GM10266 (cell line): ENCODE measurements around the gene GCNT2.
"Not testable (repeated sequence)": the region's sequence is repeated elsewhere in the genome, so short reads cannot be mapped to it uniquely, and the experiment has no call there.

Experiments used
- DNase-seq: peaks from one replicate; pipeline ENCODE4 v3.0.0; 2012; ENCODE audit errors: extremely low spot score
- TF ChIP-seq, protein P1 (sequence below): IDR thresholded peaks from 2 replicates; pipeline ENCODE4 v1.5.1; 2012; ENCODE audit warnings: mild to moderate bottlenecking, low read depth; ENCODE audit not compliant: control insufficient read depth, insufficient read depth; ENCODE audit errors: missing control alignments

GCNT2 gene

DNA sequence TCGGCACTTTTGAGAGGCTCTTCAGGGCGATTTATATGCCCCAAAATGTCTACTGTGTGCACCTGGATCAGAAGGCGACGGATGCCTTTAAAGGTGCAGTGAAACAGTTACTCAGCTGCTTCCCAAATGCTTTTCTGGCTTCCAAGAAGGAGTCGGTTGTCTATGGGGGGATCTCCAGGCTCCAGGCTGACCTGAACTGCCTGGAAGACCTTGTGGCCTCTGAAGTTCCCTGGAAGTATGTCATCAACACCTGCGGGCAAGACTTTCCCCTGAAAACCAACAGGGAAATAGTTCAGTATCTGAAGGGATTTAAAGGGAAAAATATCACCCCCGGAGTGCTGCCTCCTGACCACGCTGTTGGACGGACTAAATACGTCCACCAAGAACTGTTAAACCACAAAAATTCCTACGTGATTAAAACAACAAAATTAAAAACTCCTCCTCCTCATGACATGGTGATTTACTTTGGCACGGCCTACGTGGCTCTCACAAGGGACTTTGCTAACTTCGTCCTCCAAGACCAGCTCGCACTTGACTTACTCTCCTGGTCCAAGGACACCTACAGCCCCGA, 8.2 kb downstream of the GCNT2 start:
- no peak for DNase-seq
- TF ChIP-seq, protein P1, sequence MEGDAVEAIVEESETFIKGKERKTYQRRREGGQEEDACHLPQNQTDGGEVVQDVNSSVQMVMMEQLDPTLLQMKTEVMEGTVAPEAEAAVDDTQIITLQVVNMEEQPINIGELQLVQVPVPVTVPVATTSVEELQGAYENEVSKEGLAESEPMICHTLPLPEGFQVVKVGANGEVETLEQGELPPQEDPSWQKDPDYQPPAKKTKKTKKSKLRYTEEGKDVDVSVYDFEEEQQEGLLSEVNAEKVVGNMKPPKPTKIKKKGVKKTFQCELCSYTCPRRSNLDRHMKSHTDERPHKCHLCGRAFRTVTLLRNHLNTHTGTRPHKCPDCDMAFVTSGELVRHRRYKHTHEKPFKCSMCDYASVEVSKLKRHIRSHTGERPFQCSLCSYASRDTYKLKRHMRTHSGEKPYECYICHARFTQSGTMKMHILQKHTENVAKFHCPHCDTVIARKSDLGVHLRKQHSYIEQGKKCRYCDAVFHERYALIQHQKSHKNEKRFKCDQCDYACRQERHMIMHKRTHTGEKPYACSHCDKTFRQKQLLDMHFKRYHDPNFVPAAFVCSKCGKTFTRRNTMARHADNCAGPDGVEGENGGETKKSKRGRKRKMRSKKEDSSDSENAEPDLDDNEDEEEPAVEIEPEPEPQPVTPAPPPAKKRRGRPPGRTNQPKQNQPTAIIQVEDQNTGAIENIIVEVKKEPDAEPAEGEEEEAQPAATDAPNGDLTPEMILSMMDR, result no peak

DNA sequence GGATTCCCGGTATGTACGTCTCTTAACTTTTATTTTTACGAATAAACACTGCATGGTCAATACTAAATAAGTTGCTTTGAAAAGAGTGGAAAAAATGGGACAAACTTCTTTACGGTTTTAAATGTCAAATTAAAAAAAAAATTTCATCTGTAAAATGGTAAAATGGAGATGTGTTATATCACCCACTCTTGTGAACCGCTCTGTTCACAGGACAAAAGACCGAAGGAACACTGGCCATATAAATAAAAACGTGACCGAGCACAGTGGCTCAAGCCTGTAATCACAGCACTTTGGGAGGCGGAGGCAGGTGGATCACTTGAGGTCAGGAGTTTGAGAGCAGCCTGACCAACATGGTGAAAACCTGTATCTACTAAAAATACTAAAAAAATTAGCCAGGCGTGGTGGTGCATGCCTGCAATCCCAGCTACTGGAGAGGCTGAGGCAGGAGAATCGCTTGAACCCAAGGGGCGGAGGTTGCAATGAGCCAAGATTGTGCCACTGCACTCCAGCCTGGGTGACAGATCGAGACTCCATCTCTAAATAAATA, 8.8 kb downstream of the GCNT2 start:
- DNase-seq, result not testable (repeated sequence)

DNA sequence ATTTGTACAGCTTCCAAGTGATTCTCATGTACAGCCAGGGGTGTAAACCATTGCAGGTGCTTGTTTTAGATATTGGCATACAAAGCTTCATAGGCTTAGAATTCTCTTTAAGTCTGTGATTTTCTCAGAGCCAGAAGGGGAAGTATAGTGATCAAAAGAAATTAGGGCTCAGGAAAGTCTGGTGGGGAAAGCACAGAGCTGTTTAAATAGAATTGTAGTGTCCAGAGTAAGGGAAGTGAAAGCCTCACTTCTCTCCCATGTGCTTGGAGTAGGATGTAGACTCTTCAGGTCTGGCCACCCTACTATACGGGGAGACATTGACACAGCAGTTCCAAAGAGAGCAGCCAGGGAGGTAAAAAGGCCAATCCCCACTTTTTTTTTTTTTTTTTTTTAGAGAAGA, 10.4 kb downstream of the GCNT2 start:
- no peak for DNase-seq
- TF ChIP-seq, protein P1, result no peak

DNA sequence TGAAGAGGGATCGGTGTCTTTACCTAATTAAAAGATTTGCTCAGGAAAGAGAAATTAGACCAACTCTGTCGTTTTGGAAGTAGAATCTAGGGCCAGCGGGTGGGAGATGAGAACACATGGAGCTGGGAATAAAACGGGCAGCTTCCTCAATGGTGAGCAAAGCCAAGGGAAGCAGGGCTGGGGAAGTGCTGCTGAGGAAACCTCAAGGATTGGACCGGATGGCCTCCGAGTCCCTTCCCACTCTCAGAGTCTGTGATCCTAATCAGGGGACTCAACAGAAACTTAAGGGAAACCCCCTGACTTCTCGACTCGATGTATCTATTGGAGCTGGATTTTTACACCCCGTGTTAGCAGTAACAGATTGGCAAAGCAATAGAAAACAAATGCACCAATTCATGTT, 10.8 kb downstream of the GCNT2 start:
- TF ChIP-seq, protein P1, result no peak
- no peak for DNase-seq

DNA sequence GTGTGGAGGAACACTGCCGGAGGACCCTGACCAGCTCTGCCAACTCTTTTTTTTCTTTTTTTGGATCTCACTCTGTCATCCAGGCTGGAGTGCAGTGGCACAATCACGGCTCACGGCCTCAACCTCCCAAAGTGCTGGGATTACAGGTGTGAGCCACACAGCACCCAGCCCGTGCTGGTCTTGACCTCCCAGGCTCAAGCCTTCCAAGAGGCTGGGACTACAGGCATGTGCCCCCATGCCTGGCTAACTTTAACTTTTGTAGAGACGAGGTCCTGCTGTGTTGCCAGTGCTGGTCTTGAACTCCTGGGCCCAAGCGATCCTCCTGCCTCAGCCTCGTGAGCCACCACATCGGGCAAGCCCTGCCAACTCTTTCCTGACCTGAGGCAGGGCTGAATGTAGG, 11.2 kb downstream of the GCNT2 start:
- TF ChIP-seq, protein P1, result no peak
- DNase-seq, result no peak

DNA sequence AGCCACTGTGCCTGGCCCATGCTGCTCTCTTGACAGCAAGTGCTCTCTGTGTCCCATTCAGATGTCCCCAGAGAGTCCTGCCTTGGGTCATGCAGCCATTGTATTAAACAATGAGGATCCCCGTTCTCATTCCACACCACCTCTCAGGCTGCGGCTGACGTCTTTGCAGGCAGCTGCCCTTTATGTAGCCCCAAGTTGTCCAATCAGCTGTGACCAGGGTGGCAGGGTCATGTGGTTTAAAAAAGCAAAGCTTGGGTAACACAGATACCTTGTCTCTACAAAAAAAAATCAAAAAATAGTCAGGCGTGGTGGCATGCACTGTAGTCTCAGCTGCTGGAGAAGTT, 13.2 kb downstream of the GCNT2 start:
- DNase-seq, result no peak
- TF ChIP-seq, protein P1, result no peak

DNA sequence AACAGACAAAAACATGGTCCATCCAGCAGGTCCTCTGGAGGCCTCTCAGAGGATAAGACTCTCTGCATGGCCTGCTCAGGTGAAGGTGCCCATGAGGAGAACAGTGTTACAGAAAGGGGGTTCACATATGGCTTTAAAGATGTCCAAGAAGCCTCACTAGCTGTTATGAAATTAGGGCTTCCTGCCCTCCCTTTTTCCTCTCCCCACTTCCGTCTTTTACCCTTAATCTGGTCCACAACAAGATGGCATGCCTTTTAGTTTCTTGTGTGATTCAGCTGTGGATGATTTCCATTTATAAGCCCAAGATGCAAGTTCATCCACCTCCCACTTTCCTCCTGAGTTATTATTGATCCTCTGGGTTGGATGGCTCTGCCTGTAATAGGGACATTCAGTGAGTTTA, 14.0 kb downstream of the GCNT2 start:
- TF ChIP-seq, protein P1, result no peak
- no peak for DNase-seq

DNA sequence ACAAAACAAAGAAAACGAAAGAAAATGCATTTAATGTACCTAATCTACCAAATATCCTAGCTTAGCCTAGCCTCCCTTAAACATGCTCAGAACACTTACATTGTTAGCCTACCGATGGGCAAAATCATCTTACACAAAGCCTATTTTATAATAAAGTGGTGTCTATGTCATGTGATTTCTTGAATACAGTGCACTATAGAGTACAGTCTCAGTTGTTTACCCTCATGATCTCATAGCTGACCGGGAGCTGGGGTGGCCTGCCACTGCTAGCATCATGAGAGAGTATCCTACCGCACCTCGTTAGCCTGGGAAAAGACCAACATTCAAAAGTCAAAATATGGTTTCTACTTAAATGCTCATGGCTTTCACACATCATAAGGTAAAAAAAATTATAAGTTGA, 16.6 kb downstream of the GCNT2 start:
- TF ChIP-seq, protein P1, result no peak
- no peak for DNase-seq
